SK-N-SH treated with all-trans-retinoic acid at 6 μM for 48 hours (cell line): ENCODE results near the gene SLAMF6.

Experiments used
- ATAC-seq: fragments of 200-7000 bp; cut with Tn5 transposase; 3 replicates; pipeline ENCODE4 v1.9.1; 2020; ENCODE audit warnings: mild to moderate bottlenecking, moderate library complexity
- ARNTL ChIP-seq: fragments of 450-650 bp; formaldehyde crosslinking; IDR thresholded peaks from 2 replicates; pipeline ENCODE4 v1.5.0; 2020; ENCODE audit warnings: low read depth, mild to moderate bottlenecking, moderate library complexity, borderline replicate concordance
- BACH2 ChIP-seq: fragments of 250-450 bp; sonication (Bioruptor Pico); IDR thresholded peaks from 2 replicates; pipeline ENCODE4 v1.9.0; 2021; ENCODE audit warnings: mild to moderate bottlenecking, borderline replicate concordance
- CSDC2 ChIP-seq: fragments of 250-450 bp; sonication (Bioruptor Pico); IDR thresholded peaks from 2 replicates; pipeline ENCODE4 v1.5.0; 2020; ENCODE audit warnings: mild to moderate bottlenecking, moderate library complexity
- ESRRG ChIP-seq: fragments of 250-450 bp; sonication (Bioruptor Pico); IDR thresholded peaks from 2 replicates; pipeline ENCODE4 v1.6.1; 2021; ENCODE audit warnings: mild to moderate bottlenecking
- OSR1 ChIP-seq: fragments of 250-450 bp; sonication (Bioruptor Pico); IDR thresholded peaks from 2 replicates; pipeline ENCODE4 v1.8.0; 2022; ENCODE audit warnings: moderate library complexity, mild to moderate bottlenecking, inconsistent platforms
- PPARA ChIP-seq: fragments of 250-450 bp; sonication (Bioruptor Pico); IDR thresholded peaks from 2 replicates; pipeline ENCODE4 v1.5.0; 2020; ENCODE audit warnings: mild to moderate bottlenecking, borderline replicate concordance
- SNAI2 ChIP-seq: fragments of 250-450 bp; sonication (Bioruptor Pico); IDR thresholded peaks from 2 replicates; pipeline ENCODE4 v1.5.0; 2020; ENCODE audit warnings: mild to moderate bottlenecking, moderate library complexity
- TCF4 ChIP-seq: fragments of 250-450 bp; sonication (Bioruptor Pico); IDR thresholded peaks from 2 replicates; pipeline ENCODE4 v1.8.0; 2021; ENCODE audit warnings: mild to moderate bottlenecking, moderate library complexity, borderline replicate concordance
- TOX ChIP-seq: fragments of 250-450 bp; sonication (Bioruptor Pico); IDR thresholded peaks from 2 replicates; pipeline ENCODE4 v1.8.0; 2021; ENCODE audit warnings: mild to moderate bottlenecking, moderate library complexity, borderline replicate concordance
- ZC3H10 ChIP-seq: fragments of 250-450 bp; sonication (Bioruptor Pico); IDR thresholded peaks from 2 replicates; pipeline ENCODE4 v1.5.1; 2021; ENCODE audit warnings: mild to moderate bottlenecking, moderate library complexity
- ZFP3 ChIP-seq: fragments of 250-450 bp; sonication (Bioruptor Pico); IDR thresholded peaks from 2 replicates; pipeline ENCODE4 v1.5.0; 2020; ENCODE audit warnings: mild to moderate bottlenecking, moderate library complexity
- ZFP30 ChIP-seq: fragments of 450-650 bp; formaldehyde crosslinking; IDR thresholded peaks from 2 replicates; pipeline ENCODE4 v1.5.0; 2022; ENCODE audit warnings: mild to moderate bottlenecking, moderate library complexity
- ZNF70 ChIP-seq: fragments of 450-650 bp; formaldehyde crosslinking; IDR thresholded peaks from 2 replicates; pipeline ENCODE4 v1.5.0; 2020; ENCODE audit warnings: mild to moderate bottlenecking, moderate library complexity
- ZNF8 ChIP-seq: fragments of 450-650 bp; formaldehyde crosslinking; IDR thresholded peaks from 2 replicates; pipeline ENCODE4 v1.5.0; 2020; ENCODE audit warnings: mild to moderate bottlenecking, moderate library complexity
- TF ChIP-seq, protein P1 (sequence below): fragments of 250-450 bp; sonication (Bioruptor Pico); IDR thresholded peaks from 2 replicates; pipeline ENCODE4 v1.5.1; 2020; ENCODE audit warnings: low read depth, mild to moderate bottlenecking, moderate library complexity
- TF ChIP-seq, protein P2 (sequence below): fragments of 250-450 bp; sonication (Bioruptor Pico); IDR thresholded peaks from 2 replicates; pipeline ENCODE4 v1.8.0; 2021; ENCODE audit warnings: low read depth, mild to moderate bottlenecking, moderate library complexity, borderline replicate concordance
- TF ChIP-seq, protein P3 (sequence below): fragments of 250-450 bp; sonication (Bioruptor Pico); IDR thresholded peaks from 2 replicates; pipeline ENCODE4 v1.5.0; 2020; ENCODE audit warnings: mild to moderate bottlenecking, moderate library complexity
- TF ChIP-seq, protein P4 (sequence below): fragments of 250-450 bp; sonication (Bioruptor Pico); IDR thresholded peaks from 2 replicates; pipeline ENCODE4 v1.8.0; 2020; ENCODE audit warnings: mild to moderate bottlenecking, moderate library complexity, borderline replicate concordance
- TF ChIP-seq, protein P5 (sequence below): fragments of 250-450 bp; sonication (Bioruptor Pico); IDR thresholded peaks from 2 replicates; pipeline ENCODE4 v1.5.1; 2021; ENCODE audit warnings: mild to moderate bottlenecking, moderate library complexity

SLAMF6 gene

DNA sequence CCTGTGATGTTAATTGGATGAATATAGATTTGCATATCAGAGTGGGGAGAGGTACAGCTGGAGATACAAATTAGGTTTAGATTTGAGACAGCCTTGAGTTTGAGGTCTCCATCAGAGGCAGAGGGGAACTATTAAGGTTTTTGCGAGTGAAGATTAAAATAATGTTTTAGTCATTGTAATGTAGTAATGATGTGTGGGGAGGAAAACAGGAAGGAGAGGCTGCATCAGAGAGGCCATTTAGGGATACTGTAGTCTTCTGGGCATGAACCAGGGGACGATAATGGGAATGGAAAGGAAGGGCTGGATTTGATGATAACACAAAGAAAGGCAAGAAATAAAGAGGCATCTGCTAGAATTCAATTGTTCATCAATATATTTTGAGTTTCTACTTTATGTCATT, 46.8 kb upstream of the SLAMF6 start:
- no peak for ATAC-seq
- TF ChIP-seq, protein P1, sequence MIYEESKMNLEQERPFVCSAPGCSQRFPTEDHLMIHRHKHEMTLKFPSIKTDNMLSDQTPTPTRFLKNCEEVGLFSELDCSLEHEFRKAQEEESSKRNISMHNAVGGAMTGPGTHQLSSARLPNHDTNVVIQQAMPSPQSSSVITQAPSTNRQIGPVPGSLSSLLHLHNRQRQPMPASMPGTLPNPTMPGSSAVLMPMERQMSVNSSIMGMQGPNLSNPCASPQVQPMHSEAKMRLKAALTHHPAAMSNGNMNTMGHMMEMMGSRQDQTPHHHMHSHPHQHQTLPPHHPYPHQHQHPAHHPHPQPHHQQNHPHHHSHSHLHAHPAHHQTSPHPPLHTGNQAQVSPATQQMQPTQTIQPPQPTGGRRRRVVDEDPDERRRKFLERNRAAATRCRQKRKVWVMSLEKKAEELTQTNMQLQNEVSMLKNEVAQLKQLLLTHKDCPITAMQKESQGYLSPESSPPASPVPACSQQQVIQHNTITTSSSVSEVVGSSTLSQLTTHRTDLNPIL: no peak
- TF ChIP-seq ZFP3 (CRISPR knock-in tag) (no peak), OSR1 (CRISPR knock-in tag) (no peak), PPARA (CRISPR knock-in tag) (no peak), ESRRG (CRISPR knock-in tag) (no peak), SNAI2 (CRISPR knock-in tag) (no peak)
- TF ChIP-seq, protein P2, sequence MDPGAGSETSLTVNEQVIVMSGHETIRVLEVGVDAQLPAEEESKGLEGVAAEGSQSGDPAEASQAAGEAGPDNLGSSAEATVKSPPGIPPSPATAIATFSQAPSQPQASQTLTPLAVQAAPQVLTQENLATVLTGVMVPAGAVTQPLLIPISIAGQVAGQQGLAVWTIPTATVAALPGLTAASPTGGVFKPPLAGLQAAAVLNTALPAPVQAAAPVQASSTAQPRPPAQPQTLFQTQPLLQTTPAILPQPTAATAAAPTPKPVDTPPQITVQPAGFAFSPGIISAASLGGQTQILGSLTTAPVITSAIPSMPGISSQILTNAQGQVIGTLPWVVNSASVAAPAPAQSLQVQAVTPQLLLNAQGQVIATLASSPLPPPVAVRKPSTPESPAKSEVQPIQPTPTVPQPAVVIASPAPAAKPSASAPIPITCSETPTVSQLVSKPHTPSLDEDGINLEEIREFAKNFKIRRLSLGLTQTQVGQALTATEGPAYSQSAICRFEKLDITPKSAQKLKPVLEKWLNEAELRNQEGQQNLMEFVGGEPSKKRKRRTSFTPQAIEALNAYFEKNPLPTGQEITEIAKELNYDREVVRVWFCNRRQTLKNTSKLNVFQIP (CRISPR knock-in tag): no peak
- TF ChIP-seq, protein P3, sequence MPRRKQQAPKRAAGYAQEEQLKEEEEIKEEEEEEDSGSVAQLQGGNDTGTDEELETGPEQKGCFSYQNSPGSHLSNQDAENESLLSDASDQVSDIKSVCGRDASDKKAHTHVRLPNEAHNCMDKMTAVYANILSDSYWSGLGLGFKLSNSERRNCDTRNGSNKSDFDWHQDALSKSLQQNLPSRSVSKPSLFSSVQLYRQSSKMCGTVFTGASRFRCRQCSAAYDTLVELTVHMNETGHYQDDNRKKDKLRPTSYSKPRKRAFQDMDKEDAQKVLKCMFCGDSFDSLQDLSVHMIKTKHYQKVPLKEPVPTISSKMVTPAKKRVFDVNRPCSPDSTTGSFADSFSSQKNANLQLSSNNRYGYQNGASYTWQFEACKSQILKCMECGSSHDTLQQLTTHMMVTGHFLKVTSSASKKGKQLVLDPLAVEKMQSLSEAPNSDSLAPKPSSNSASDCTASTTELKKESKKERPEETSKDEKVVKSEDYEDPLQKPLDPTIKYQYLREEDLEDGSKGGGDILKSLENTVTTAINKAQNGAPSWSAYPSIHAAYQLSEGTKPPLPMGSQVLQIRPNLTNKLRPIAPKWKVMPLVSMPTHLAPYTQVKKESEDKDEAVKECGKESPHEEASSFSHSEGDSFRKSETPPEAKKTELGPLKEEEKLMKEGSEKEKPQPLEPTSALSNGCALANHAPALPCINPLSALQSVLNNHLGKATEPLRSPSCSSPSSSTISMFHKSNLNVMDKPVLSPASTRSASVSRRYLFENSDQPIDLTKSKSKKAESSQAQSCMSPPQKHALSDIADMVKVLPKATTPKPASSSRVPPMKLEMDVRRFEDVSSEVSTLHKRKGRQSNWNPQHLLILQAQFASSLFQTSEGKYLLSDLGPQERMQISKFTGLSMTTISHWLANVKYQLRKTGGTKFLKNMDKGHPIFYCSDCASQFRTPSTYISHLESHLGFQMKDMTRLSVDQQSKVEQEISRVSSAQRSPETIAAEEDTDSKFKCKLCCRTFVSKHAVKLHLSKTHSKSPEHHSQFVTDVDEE (CRISPR knock-in tag): no peak

DNA sequence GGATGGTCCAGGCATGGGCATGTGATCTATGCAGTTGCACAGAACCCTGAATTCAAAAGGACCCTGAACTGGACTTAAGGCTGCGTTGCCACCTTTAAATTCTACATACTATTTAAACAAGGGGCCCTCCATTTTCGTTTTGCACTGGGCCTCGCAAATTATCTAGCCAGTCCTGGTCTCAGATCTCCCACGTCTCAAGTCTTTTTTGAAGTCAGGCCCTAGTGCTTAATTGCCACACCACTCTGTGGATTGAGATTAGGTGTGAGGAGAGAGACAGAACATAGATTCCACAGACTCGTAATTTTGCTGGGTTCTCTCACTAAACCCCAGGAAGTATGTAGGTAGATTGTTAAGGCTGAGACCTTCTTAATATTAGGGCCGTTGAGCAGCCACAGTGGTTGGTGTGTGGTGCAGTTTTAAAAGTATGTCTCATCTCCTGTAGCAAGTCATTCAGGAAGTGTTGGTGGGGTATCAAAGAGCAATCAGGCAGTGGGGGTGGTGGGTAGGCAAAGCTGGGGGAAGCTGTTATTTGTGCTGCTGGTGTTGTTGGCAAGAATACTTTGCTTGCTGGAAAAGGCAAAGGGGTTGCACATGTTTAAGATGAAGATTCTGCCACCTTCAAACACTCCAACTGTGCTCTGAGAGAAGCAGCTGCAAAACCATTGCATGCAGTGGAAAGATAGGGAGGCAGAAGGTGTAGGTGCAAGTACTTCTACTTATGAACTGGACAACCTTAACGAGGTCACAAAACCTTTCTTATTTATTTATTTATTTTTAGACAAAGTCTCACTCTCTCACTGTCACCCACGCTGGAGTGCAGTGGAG, 45.0 kb upstream of the SLAMF6 start:
- no peak for ATAC-seq
- TF ChIP-seq TCF4 (CRISPR knock-in tag): no peak
- no peak for TF ChIP-seq BACH2 (CRISPR knock-in tag)
- no peak for TF ChIP-seq SNAI2 (CRISPR knock-in tag)
- TF ChIP-seq ZC3H10 (CRISPR knock-in tag): no peak
- TF ChIP-seq, protein P1: no peak
- TF ChIP-seq, protein P4, sequence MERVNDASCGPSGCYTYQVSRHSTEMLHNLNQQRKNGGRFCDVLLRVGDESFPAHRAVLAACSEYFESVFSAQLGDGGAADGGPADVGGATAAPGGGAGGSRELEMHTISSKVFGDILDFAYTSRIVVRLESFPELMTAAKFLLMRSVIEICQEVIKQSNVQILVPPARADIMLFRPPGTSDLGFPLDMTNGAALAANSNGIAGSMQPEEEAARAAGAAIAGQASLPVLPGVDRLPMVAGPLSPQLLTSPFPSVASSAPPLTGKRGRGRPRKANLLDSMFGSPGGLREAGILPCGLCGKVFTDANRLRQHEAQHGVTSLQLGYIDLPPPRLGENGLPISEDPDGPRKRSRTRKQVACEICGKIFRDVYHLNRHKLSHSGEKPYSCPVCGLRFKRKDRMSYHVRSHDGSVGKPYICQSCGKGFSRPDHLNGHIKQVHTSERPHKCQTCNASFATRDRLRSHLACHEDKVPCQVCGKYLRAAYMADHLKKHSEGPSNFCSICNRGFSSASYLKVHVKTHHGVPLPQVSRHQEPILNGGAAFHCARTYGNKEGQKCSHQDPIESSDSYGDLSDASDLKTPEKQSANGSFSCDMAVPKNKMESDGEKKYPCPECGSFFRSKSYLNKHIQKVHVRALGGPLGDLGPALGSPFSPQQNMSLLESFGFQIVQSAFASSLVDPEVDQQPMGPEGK (CRISPR knock-in tag): no peak
- TF ChIP-seq PPARA (CRISPR knock-in tag): no peak
- no peak for TF ChIP-seq ESRRG (CRISPR knock-in tag)

DNA sequence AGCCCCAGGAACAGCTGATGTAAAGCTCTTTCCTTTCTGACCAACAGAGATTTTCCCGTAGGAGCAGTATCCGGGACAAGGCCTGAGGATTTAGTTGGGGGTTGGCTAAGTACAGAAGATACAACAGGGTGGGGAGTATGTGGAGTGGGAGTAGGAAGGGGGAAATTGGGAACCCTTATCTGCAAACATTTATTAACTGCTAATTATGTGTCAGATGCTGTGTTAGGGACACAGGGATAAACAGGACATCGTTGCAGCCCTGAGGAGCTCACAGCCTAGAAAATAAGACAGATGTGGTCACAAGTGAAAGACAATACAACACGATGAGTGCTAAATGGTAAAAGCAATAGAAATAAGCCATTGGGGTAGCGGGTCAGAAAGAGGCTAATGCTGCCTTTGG, 44.3 kb upstream of the SLAMF6 start:
- TF ChIP-seq ZNF8 (CRISPR knock-in tag) (no peak), SNAI2 (CRISPR knock-in tag) (no peak), TOX (CRISPR knock-in tag) (no peak), ZNF70 (no peak), CSDC2 (CRISPR knock-in tag) (no peak), PPARA (CRISPR knock-in tag) (no peak), ZFP30 (CRISPR knock-in tag) (no peak), ZFP3 (CRISPR knock-in tag) (no peak), ARNTL (CRISPR knock-in tag) (no peak), ZC3H10 (CRISPR knock-in tag) (no peak), ESRRG (CRISPR knock-in tag) (no peak)
- TF ChIP-seq, protein P2 (CRISPR knock-in tag): no peak
- TF ChIP-seq, protein P5, sequence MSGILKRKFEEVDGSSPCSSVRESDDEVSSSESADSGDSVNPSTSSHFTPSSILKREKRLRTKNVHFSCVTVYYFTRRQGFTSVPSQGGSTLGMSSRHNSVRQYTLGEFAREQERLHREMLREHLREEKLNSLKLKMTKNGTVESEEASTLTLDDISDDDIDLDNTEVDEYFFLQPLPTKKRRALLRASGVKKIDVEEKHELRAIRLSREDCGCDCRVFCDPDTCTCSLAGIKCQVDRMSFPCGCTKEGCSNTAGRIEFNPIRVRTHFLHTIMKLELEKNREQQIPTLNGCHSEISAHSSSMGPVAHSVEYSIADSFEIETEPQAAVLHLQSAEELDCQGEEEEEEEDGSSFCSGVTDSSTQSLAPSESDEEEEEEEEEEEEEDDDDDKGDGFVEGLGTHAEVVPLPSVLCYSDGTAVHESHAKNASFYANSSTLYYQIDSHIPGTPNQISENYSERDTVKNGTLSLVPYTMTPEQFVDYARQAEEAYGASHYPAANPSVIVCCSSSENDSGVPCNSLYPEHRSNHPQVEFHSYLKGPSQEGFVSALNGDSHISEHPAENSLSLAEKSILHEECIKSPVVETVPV (CRISPR knock-in tag): no peak
- TF ChIP-seq, all 23 proteins: peak for 0
- ATAC-seq: no peak
